AG04450 (cell line): ENCODE measurements around the gene BMP8A. TPM values are rescaled to one million over a fixed set of nuclear protein-coding genes. Genes with fewer than 3 reads are reported as not detected.
"Not testable (repeated sequence)": the region's sequence is repeated elsewhere in the genome, so short reads cannot be mapped to it uniquely, and the experiment has no call there.

Source experiments
- CTCF ChIA-PET: fragments of 300-600, 350-600 bp; formaldehyde crosslinking; extraction: SDS; loops from one replicate; lab custom pipeline; 2022; ENCODE audit warnings: antibody characterized with exemption, inconsistent platforms; lab: Charles Lee
- POLR2A ChIA-PET: fragments of 350-600 bp; formaldehyde crosslinking; extraction: SDS; loops from one replicate; lab custom pipeline; 2021; ENCODE audit warnings: antibody characterized with exemption, inconsistent platforms; lab: Yijun Ruan, JAX
- DNase-seq: peaks from one replicate; pipeline ENCODE4 v3.0.0-alpha.2; 2011; ENCODE audit warnings: low read depth, low spot score
- H3K27ac ChIP-seq: one replicate; pipeline ENCODE4 v1.5.1; 2012; ENCODE audit warnings: low read depth, low read length, control low read depth
- H3K27me3 ChIP-seq: one replicate; pipeline ENCODE4 v1.6.0; 2012; ENCODE audit warnings: low read length; ENCODE audit not compliant: control insufficient read depth, insufficient read depth
- H3K4me3 ChIP-seq: 2 replicates; pipeline ENCODE4 v1.5.1; 2011; ENCODE audit warnings: mild to moderate bottlenecking, low read depth, low read length, control low read depth
- H3K9me3 ChIP-seq: 2 replicates; pipeline ENCODE4 v1.5.1; 2012; ENCODE audit warnings: low read length; ENCODE audit not compliant: control insufficient read depth, insufficient read depth
- CTCF ChIP-seq: IDR thresholded peaks from 2 replicates; pipeline ENCODE4 v1.5.1; 2011; ENCODE audit warnings: low read depth, low read length, control low read depth, inconsistent platforms
- polyA plus RNA-seq: library from polyadenylated mRNA; depleted of rRNA; stranded (reverse); fragments of >200 nt; gene quantifications from 2 replicates; pipeline ENCODE4 v1.2.3, GENCODE V29; 2011

Gene BMP8A
- polyA plus RNA-seq, 1 experiment = not detected

- H3K27ac ChIP-seq, H3K27me3 ChIP-seq, H3K4me3 ChIP-seq, H3K9me3 ChIP-seq, POLR2A ChIA-PET, DNase-seq: not testable (repeated sequence)
- CTCF ChIA-PET = interaction anchor here (0.9 kb wide), 1 partner anchor 425 kb away, joined by 3 read pairs; no protein-coding TSS in a partner anchor
These were observed 25.4 kb downstream of the BMP8A start for GRCh38 chr1:39516841-39517240.

- DNase-seq, POLR2A ChIA-PET, H3K9me3 ChIP-seq, CTCF ChIA-PET, H3K27ac ChIP-seq, H3K27me3 ChIP-seq, H3K4me3 ChIP-seq: not testable (repeated sequence)
These were observed 26.5 kb downstream of the BMP8A start for GRCh38 chr1:39517936-39518335.

GRCh38 chr1:39519376-39519775, 27.9 kb downstream of the BMP8A start:
- H3K9me3 ChIP-seq, DNase-seq, POLR2A ChIA-PET, H3K27me3 ChIP-seq, H3K27ac ChIP-seq, H3K4me3 ChIP-seq, CTCF ChIA-PET: not testable (repeated sequence)

GRCh38 chr1:39522221-39522620, 30.8 kb downstream of the BMP8A start:
- H3K27me3 ChIP-seq, POLR2A ChIA-PET, H3K4me3 ChIP-seq, CTCF ChIA-PET, H3K9me3 ChIP-seq, DNase-seq, H3K27ac ChIP-seq: not testable (repeated sequence)

DNA sequence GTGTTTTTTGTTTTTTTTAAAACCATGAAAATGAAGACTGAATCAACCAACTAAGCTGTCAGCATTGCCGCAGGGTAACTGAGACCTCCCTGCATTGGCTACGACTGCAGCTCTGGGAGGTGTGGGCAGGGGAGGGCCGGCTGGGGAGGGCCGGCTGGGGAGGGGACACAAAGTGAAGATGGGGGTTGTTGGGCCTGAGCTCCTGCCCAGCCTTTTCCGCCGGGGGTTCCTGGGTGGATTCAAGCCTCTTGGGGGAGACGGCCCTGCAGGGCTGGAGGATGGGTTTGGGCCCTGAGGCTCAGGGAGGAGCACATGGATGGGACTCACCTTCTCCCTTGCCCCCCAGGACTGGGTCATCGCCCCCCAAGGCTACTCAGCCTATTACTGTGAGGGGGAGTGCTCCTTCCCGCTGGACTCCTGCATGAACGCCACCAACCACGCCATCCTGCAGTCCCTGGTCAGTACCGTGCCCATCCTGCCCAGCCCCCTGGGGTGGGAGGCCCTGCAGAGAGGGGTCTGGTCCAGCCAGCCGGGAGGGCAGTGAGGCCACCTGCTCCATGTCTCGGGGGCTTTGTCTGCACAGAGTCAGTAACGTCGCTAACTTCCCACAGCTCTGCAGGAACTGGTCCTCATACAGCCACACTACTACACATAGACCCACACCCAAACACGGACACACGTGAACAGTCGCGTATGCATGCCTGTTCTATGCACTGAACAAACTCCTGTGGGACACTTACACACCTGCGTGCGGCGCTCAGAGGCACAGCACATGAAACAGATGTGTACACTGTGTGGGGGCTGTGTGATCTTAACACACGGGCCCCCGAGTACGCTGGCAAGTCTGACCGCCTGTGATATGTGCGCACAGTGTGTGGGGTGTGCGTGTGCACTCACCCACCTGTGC, 31.5 kb downstream of the BMP8A start:
- no peak for TF ChIP-seq CTCF
- POLR2A ChIA-PET = no interaction called here
- CTCF ChIA-PET = no interaction called here
- DNase-seq = no peak
- Histone ChIP-seq H3K27me3 (no peaks in the 10 kb centered on the region), H3K27ac (no peak overlapping the region), H3K9me3 (no peaks in the 10 kb centered on the region), H3K4me3 (no peak overlapping the region)

GRCh38 chr1:39524171-39524570, 32.7 kb downstream of the BMP8A start:
- H3K27ac ChIP-seq = no peak overlapping the region
- H3K27me3 ChIP-seq = no peaks in the 10 kb centered on the region
- no peak for TF ChIP-seq CTCF
- no peaks in the 10 kb centered on the region for H3K9me3 ChIP-seq
- H3K4me3 ChIP-seq = no peak overlapping the region
- ChIA-PET CTCF (interaction anchor here (1.5 kb wide), 1 partner anchor 15 kb away, joined by 8 read pairs; no protein-coding TSS in a partner anchor), POLR2A (no interaction called here)
- DNase-seq = no peak
